GM06990 (cell line): ENCODE data around the gene IPO11.

ENCODE experiments used
- DNase-seq: peaks from one replicate; pipeline ENCODE4 v3.0.0-alpha.2; 2011; ENCODE audit not compliant: insufficient read length; ENCODE audit errors: extremely low read depth
- H3K27me3 ChIP-seq: replicated peaks from 2 replicates; pipeline ENCODE4 v1.6.0; 2011; ENCODE audit warnings: low read length; ENCODE audit not compliant: control insufficient read depth, insufficient read depth
- H3K36me3 ChIP-seq: 2 replicates; pipeline ENCODE4 v1.5.1; 2011; ENCODE audit warnings: low read length; ENCODE audit not compliant: control insufficient read depth, insufficient read depth
- H3K4me3 ChIP-seq: replicated peaks from 2 replicates; pipeline ENCODE4 v1.5.1; 2011; ENCODE audit warnings: low read depth, mild to moderate bottlenecking, control low read depth, low read length
- TF ChIP-seq, protein P1 (sequence below): IDR thresholded peaks from 2 replicates; pipeline ENCODE4 v1.5.1; 2011; ENCODE audit warnings: low read length, control low read depth, mild to moderate bottlenecking, inconsistent platforms; ENCODE audit not compliant: insufficient read depth, poor library complexity, severe bottlenecking

The IPO11 gene

DNA sequence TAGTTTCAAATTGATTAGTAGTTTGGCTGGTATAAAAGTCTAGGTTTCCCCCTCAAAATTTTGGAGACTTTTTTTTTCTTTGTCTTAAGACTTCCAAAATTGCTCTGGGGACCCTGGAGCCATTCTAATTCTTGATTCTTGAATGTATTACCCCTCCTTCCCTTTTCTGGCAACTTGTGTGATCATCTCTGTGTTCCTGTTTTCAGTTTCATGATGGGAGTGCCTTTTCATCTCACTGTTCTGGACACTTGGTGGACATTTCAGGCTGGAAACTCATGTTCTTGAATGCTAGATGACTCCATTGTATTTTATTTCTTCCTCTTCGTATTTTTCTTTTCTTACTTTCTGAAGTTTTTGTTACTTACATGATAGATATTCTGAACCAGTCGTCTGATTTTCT lies 108.8 kb downstream of the IPO11 start:
- Histone ChIP-seq H3K27me3 (no peaks in the 10 kb centered on the region), H3K36me3 (no peaks in the 10 kb centered on the region; the same call in 1 of the 2 replicates), H3K4me3 (no peak overlapping the region)
- TF ChIP-seq, protein P1, sequence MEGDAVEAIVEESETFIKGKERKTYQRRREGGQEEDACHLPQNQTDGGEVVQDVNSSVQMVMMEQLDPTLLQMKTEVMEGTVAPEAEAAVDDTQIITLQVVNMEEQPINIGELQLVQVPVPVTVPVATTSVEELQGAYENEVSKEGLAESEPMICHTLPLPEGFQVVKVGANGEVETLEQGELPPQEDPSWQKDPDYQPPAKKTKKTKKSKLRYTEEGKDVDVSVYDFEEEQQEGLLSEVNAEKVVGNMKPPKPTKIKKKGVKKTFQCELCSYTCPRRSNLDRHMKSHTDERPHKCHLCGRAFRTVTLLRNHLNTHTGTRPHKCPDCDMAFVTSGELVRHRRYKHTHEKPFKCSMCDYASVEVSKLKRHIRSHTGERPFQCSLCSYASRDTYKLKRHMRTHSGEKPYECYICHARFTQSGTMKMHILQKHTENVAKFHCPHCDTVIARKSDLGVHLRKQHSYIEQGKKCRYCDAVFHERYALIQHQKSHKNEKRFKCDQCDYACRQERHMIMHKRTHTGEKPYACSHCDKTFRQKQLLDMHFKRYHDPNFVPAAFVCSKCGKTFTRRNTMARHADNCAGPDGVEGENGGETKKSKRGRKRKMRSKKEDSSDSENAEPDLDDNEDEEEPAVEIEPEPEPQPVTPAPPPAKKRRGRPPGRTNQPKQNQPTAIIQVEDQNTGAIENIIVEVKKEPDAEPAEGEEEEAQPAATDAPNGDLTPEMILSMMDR, result no peak
- DNase-seq, result no peak

DNA sequence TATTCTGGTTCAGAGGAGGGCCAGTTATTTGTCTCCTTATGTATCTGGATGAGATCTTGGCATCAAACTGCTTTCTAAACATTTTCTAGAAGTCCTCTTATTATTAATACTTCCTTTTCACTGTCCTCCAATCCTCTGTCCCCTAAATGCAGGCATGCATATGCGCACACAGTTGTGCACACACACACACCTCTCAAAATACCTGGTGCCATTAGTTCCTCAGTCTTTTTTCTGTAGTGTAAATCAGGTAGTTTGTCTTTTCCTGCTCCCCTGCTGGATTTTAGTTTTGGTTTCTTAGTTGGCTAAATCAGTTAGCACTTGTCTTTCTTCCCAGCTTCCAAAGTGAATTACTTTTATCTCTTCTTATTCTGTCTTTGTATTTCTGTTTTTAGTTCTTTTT lies 110.2 kb downstream of the IPO11 start:
- TF ChIP-seq, protein P1, result no peak
- H3K4me3 ChIP-seq, result no peak overlapping the region
- H3K36me3 ChIP-seq, result no peaks in the 10 kb centered on the region; the same call in 1 of the 2 replicates
- H3K27me3 ChIP-seq, result no peaks in the 10 kb centered on the region
- DNase-seq, result no peak

DNA sequence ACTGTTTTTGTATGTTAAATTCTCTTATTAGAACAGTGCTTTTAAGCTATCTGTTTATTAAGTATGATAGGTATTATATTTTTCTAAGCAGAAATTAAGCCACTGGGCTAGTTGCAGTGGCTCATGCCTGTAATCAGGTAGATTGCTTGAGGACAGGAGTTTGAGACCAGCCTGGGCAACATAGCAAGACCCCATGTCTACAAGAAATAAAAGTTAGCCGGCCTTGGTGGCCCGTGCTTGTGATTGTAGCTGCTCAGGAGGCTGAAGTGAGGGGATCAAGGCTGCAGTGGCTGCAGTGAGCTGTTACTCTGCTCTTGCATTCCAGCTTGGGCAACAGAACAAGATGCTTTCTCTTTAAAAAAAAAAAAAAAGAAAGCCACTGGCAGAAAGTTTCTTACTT lies 121.0 kb downstream of the IPO11 start:
- TF ChIP-seq, protein P1, result no peak
- DNase-seq, result no peak
- no peak overlapping the region for H3K4me3 ChIP-seq
- no peaks in the 10 kb centered on the region; the same call in none of the 2 replicates for H3K36me3 ChIP-seq
- no peaks in the 10 kb centered on the region for H3K27me3 ChIP-seq

DNA sequence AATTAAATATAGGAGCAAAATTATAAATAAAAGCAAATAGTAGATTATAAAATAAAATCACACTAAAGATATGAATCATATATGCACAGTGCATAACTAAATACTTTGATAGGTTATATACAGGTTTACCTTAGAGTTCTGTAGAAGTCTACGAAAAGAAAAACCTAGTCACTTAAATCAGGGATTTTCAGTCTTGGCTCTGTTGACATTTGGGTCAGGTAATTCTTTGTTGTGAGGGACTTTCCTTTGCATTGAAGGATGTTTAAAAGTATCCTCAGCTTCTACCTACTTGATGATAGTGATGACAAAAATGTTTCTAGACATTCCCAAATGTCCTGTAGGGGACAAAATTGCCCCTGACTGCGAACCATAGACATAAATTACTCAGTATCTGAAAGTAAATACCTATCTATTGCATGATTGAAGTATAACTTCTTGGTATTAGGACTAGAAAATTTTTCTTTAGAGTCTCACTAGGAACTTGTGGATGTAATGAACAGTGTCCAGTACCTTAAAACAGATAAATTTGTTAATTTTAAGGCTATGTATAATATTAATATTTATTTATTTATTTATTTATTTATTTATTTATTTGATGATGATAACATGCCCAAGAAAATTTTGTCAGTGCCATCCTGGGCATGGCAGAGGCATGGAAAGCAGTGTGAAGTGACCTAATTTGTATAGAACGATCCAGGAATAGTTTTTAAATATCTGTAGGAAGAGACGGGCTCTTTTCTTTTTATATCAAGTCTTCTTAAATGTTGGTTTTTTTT lies 122.1 kb downstream of the IPO11 start:
- H3K4me3 ChIP-seq, result no peak overlapping the region
- H3K36me3 ChIP-seq, result no peaks in the 10 kb centered on the region; the same call in none of the 2 replicates
- H3K27me3 ChIP-seq, result no peaks in the 10 kb centered on the region
- TF ChIP-seq, protein P1, result no peak
- DNase-seq, result no peak

DNA sequence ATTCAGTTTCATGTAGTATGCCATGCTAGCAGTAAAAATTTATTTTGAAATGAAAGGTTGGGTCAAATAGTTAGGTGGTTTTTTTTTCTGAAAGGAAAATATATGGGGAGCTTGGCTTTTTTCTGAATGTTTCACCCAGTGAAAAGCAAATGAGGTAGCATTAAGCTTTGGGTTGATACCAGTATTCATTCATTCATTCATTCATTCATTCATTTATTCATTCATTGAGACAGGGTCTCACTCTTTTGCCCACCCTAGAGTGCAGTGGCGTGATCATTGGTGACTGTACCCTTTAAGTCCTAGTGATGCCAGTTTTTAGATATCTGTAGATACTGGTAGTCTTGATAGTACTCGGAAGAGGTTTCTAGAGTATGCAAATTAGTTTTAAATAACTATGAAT lies 123.7 kb downstream of the IPO11 start:
- TF ChIP-seq, protein P1, result no peak
- H3K27me3 ChIP-seq, result no peaks in the 10 kb centered on the region
- H3K4me3 ChIP-seq, result no peak overlapping the region
- no peaks in the 10 kb centered on the region; the same call in none of the 2 replicates for H3K36me3 ChIP-seq
- DNase-seq, result no peak
